Breast epithelium (tissue), 4 donors: ENCODE results near the gene BIRC6. TPM values are rescaled to one million over a fixed set of nuclear protein-coding genes. Genes with fewer than 3 reads are reported as not detected.

Experiments used
- DNase-seq, 2 donors: peaks; one replicate each; pipeline ENCODE4 v3.0.0-alpha.2; 2019; ENCODE audit warnings: low spot score in 2 of 2
- H3K27ac ChIP-seq, 2 donors: fragments of 200-600 bp; sonication (generic) in 1 of 2; one replicate each; pipeline ENCODE4 v1.5.1; 2016 to 2019; ENCODE audit warnings: mild to moderate bottlenecking in 1 of 2
- H3K27me3 ChIP-seq, 2 donors: fragments of 200-600 bp; sonication (generic) in 1 of 2; one replicate each; pipeline versions ENCODE4 v1.5.1 to v1.6.0; 2017 to 2019; ENCODE audit warnings: control low read depth in 1 of 2, mild to moderate bottlenecking in 1 of 2
- H3K36me3 ChIP-seq: fragments of 200-600 bp; one replicate; pipeline ENCODE4 v1.5.1; 2019
- H3K4me1 ChIP-seq, 2 donors: fragments of 200-600 bp; sonication (generic); one replicate each; pipeline ENCODE4 v1.5.1; 2016 to 2019; ENCODE audit warnings: control low read depth in 1 of 2
- H3K4me3 ChIP-seq, 3 donors: fragments of 200-600 bp; sonication (generic); 1 replicate in 2 of 3; 2 replicates in 1 of 3; pipeline ENCODE4 v1.5.1; 2016 to 2019; ENCODE audit warnings: mild to moderate bottlenecking in 3 of 3, moderate library complexity in 2 of 3
- H3K9me3 ChIP-seq, 2 donors: fragments of 200-600 bp; sonication (generic) in 1 of 2; one replicate each; pipeline ENCODE4 v1.5.1; 2016 to 2019; ENCODE audit warnings: control low read depth in 1 of 2
- POLR2A ChIP-seq: fragments of 450-650 bp; IDR thresholded peaks from one replicate; pipeline ENCODE4 v1.6.1; 2016; ENCODE audit warnings: antibody characterized with exemption, mild to moderate bottlenecking, moderate library complexity
- POLR2AphosphoS5 ChIP-seq, 3 donors: sonication (generic); formaldehyde crosslinking; IDR thresholded peaks; one replicate each; pipeline ENCODE4 v1.6.1; 2017; ENCODE audit warnings: antibody characterized with exemption in 3 of 3
- intact Hi-C: fragments of 100-400 bp; cut with DNase I; formaldehyde crosslinking; loops from one replicate; pipeline ENCODE4 v1.15.1; 2023; ENCODE audit warnings: low total_unique reads
- total RNA-seq, 3 donors: library from RNA; depleted of rRNA; stranded (reverse); fragments of >200 nt; gene quantifications; one replicate each; pipeline ENCODE4 v1.1.0, GENCODE V29; 2016
- TF ChIP-seq, protein P1 (sequence below), 3 donors: fragments of 450-650 bp; IDR thresholded peaks; one replicate each; pipeline ENCODE4 v1.5.1; 2016 to 2017; ENCODE audit warnings: antibody characterized with exemption in 3 of 3, mild to moderate bottlenecking in 3 of 3, moderate library complexity in 3 of 3

The BIRC6 gene
- total RNA-seq, 3 donors from 2014 or later: 132 to 245 (median 152) TPM

DNA sequence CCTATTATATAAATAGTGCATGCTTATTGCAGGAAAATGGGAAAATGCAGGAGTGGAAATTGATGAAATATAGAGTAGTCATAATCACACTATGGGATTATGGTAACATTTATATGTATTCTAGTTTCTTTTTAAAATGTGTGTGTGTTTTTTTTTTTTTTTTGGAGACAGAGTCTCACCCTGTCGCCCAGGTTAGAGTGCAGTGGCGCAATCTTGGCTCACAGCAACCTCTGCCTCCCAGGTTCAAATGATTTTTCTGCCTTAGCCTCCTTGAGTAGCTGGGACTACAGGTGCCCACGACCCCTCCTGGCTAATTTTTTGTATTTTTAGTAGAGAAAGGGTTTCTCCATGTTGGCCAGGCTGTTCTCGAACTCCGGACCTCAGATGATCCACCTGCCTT, 47.0 kb downstream of the BIRC6 start:
- intact Hi-C loops: no loop called here
- TF ChIP-seq, protein P1, sequence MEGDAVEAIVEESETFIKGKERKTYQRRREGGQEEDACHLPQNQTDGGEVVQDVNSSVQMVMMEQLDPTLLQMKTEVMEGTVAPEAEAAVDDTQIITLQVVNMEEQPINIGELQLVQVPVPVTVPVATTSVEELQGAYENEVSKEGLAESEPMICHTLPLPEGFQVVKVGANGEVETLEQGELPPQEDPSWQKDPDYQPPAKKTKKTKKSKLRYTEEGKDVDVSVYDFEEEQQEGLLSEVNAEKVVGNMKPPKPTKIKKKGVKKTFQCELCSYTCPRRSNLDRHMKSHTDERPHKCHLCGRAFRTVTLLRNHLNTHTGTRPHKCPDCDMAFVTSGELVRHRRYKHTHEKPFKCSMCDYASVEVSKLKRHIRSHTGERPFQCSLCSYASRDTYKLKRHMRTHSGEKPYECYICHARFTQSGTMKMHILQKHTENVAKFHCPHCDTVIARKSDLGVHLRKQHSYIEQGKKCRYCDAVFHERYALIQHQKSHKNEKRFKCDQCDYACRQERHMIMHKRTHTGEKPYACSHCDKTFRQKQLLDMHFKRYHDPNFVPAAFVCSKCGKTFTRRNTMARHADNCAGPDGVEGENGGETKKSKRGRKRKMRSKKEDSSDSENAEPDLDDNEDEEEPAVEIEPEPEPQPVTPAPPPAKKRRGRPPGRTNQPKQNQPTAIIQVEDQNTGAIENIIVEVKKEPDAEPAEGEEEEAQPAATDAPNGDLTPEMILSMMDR (IDR thresholded peaks at IDR 0.05): no peak
- TF ChIP-seq POLR2A (no peak), POLR2AphosphoS5 (IDR thresholded peaks at IDR 0.05) (no peak)
- Histone ChIP-seq H3K4me1 (no peaks in the 10 kb centered on the region), H3K27ac (no peak overlapping the region), H3K9me3 (no peaks in the 10 kb centered on the region), H3K27me3 (no peaks in the 10 kb centered on the region), H3K4me3 (no peak overlapping the region), H3K36me3 (no peaks in the 10 kb centered on the region)
- DNase-seq: no peak

GRCh38 chr2:32404691-32405090, 47.9 kb downstream of the BIRC6 start:
- Histone ChIP-seq H3K4me3 (no peak overlapping the region), H3K9me3 (no peaks in the 10 kb centered on the region), H3K27me3 (no peaks in the 10 kb centered on the region), H3K36me3 (no peaks in the 10 kb centered on the region), H3K4me1 (no peaks in the 10 kb centered on the region), H3K27ac (no peak overlapping the region)
- intact Hi-C loops: no loop called here
- TF ChIP-seq POLR2A (no peak), POLR2AphosphoS5 (IDR thresholded peaks at IDR 0.05) (no peak)
- TF ChIP-seq, protein P1 (IDR thresholded peaks at IDR 0.05): no peak
- DNase-seq: no peak

DNA sequence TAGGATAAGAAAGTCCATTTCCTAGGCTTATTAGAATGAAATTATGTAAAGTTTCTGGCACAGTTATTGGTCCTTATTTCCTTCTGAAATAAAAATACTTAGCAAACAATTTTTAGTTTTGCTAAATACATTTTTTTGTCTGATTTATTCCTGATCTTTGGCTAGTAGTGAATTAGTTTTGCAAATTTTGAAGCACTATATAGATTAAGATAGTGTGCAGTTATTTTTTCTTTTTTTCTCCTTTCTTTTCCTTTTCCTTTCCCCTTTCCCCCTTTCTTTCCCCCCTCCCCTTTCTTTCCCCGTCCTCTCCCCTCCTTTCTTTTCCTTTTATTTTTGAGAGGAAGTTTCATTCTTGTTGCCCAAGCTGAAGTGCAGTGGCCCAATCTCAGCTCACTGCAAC, 59.7 kb downstream of the BIRC6 start:
- Histone ChIP-seq H3K4me3 (no peak overlapping the region), H3K36me3 (no peaks in the 10 kb centered on the region), H3K27me3 (no peaks in the 10 kb centered on the region), H3K4me1 (no peaks in the 10 kb centered on the region), H3K9me3 (no peaks in the 10 kb centered on the region), H3K27ac (no peak overlapping the region)
- TF ChIP-seq POLR2AphosphoS5 (IDR thresholded peaks at IDR 0.05) (no peak), POLR2A (no peak)
- TF ChIP-seq, protein P1 (IDR thresholded peaks at IDR 0.05): no peak
- intact Hi-C loops: no loop called here
- no peak for DNase-seq

DNA sequence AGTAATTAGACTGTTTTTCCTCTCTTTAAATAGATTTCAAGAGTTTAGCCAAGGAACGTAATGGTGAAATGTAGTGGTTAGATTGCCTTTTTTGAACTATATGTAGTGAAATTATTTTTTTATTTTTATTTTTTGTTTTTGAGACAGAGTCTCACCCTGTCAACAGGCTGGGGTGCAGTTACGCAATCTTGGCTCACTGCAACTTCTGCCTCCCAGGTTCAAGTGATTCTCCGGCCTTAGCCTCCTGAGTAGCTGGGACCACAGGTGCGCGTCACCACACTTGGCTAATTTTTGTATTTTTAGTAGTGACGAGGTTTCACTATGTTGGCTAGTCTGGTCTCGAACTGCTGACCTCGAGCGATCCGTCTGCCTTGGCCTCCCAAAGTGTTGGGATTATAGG, 60.8 kb downstream of the BIRC6 start:
- no peak for TF ChIP-seq POLR2AphosphoS5 (IDR thresholded peaks at IDR 0.05)
- no peak for TF ChIP-seq POLR2A
- TF ChIP-seq, protein P1 (IDR thresholded peaks at IDR 0.05): no peak
- H3K27me3 ChIP-seq: no peaks in the 10 kb centered on the region
- H3K36me3 ChIP-seq: no peaks in the 10 kb centered on the region
- no peaks in the 10 kb centered on the region for H3K9me3 ChIP-seq
- DNase-seq: no peak
- no peak overlapping the region for H3K4me3 ChIP-seq
- H3K4me1 ChIP-seq: no peaks in the 10 kb centered on the region
- intact Hi-C loops: no loop called here
- H3K27ac ChIP-seq: no peak overlapping the region

- DNase-seq: no peak
- TF ChIP-seq, protein P1 (IDR thresholded peaks at IDR 0.05): no peak
- TF ChIP-seq POLR2AphosphoS5 (IDR thresholded peaks at IDR 0.05) (no peak), POLR2A (no peak)
- H3K9me3 ChIP-seq: no peaks in the 10 kb centered on the region
- H3K27ac ChIP-seq: no peak overlapping the region
- no peak overlapping the region for H3K4me3 ChIP-seq
- H3K27me3 ChIP-seq: no peaks in the 10 kb centered on the region
- no peaks in the 10 kb centered on the region for H3K36me3 ChIP-seq
- H3K4me1 ChIP-seq: no peaks in the 10 kb centered on the region
- intact Hi-C loops: no loop called here
Measured at GRCh38 chr2:32418778-32419177, 62.0 kb downstream of the BIRC6 start.
